Thyroid gland (tissue), 4 donors: ENCODE results near the gene BMPR1B. TPM values are rescaled to one million over a fixed set of nuclear protein-coding genes. Genes with fewer than 3 reads are reported as not detected.

Experiments used
- DNase-seq, 2 donors: peaks; one replicate each; pipeline ENCODE4 v3.0.0-alpha.2; 2019
- H3K27ac ChIP-seq, 3 donors: fragments of 200-600 bp; sonication (generic); 1 replicate in 2 of 3; 2 replicates in 1 of 3; pipeline ENCODE4 v1.5.1; 2016 to 2019; ENCODE audit warnings: mild to moderate bottlenecking in 1 of 3, moderate library complexity in 1 of 3
- H3K27me3 ChIP-seq: fragments of 200-600 bp; sonication (generic); one replicate; pipeline ENCODE4 v1.5.1; 2019
- H3K36me3 ChIP-seq, 2 donors: fragments of 200-600 bp; sonication (generic); one replicate each; pipeline ENCODE4 v1.5.1; 2016 to 2019
- H3K4me1 ChIP-seq, 2 donors: fragments of 200-600 bp; sonication (generic); one replicate each; pipeline ENCODE4 v1.5.1; 2017 to 2019
- H3K4me3 ChIP-seq, 3 donors: fragments of 200-600 bp; sonication (generic); replicated peaks in 1 of 3; 1 replicate in 2 of 3; 2 replicates in 1 of 3; pipeline ENCODE4 v1.5.1; 2016; ENCODE audit warnings: mild to moderate bottlenecking in 1 of 3
- H3K9me3 ChIP-seq: fragments of 200-600 bp; sonication (generic); one replicate; pipeline ENCODE4 v1.5.1; 2017
- POLR2A ChIP-seq, 2 donors: fragments of 450-650 bp; IDR thresholded peaks; one replicate each; pipeline ENCODE4 v1.6.1; 2017; ENCODE audit warnings: antibody characterized with exemption in 2 of 2, mild to moderate bottlenecking in 2 of 2, moderate library complexity in 1 of 2
- WGBS, 2 donors: methylation state at CpG; one replicate each; pipeline ENCODE4 v1.1.5; 2017; 5-methylcytosine and 5-hydroxymethylcytosine counted together
- intact Hi-C: fragments of 100-400 bp; cut with DNase I; formaldehyde crosslinking; loops from one replicate; pipeline ENCODE4 v1.15.1; 2023
- total RNA-seq, 4 donors: library from RNA; depleted of rRNA; stranded (reverse); fragments of >200 nt; gene quantifications; one replicate each; pipeline ENCODE4 v1.2.3, GENCODE V29; 2016
- TF ChIP-seq, protein P1 (sequence below), 6 experiments: fragments of 200-600 bp in 3 of 6; fragments of 450-650 bp in 3 of 6; sonication (generic) in 3 of 6; IDR thresholded peaks; one replicate each; pipeline ENCODE4 v1.5.1; 2016 to 2019; ENCODE audit warnings: antibody characterized with exemption in 6 of 6, mild to moderate bottlenecking in 2 of 6, inconsistent platforms in 1 of 6, moderate library complexity in 1 of 6

The BMPR1B gene
- total RNA-seq, 4 donors from 2014 or later, result 0.49 to 0.89 (median 0.76) TPM

DNA sequence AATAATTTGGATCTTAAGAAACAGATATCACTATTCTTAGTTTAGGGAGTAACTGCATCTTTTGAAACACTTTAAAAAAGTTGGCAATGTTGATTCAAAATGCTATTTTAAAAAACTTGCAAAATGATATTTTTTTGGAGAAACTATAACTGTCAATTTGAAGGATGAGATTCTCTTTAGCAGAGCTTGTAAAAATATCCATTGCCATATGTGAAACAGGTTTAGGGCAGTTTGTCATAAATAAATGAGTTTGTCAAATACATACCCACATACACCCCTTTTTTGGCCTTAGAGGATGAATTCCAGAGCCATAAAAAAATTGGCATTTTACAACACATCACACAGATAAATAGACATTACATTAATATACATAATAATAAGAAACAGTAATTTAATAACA lies 174.6 kb downstream of the BMPR1B start:
- TF ChIP-seq, protein P1, sequence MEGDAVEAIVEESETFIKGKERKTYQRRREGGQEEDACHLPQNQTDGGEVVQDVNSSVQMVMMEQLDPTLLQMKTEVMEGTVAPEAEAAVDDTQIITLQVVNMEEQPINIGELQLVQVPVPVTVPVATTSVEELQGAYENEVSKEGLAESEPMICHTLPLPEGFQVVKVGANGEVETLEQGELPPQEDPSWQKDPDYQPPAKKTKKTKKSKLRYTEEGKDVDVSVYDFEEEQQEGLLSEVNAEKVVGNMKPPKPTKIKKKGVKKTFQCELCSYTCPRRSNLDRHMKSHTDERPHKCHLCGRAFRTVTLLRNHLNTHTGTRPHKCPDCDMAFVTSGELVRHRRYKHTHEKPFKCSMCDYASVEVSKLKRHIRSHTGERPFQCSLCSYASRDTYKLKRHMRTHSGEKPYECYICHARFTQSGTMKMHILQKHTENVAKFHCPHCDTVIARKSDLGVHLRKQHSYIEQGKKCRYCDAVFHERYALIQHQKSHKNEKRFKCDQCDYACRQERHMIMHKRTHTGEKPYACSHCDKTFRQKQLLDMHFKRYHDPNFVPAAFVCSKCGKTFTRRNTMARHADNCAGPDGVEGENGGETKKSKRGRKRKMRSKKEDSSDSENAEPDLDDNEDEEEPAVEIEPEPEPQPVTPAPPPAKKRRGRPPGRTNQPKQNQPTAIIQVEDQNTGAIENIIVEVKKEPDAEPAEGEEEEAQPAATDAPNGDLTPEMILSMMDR (IDR thresholded peaks at IDR 0.05), result no peak
- no peak for TF ChIP-seq POLR2A (IDR thresholded peaks at IDR 0.05)
- no peaks in the 10 kb centered on the region for H3K4me1 ChIP-seq
- H3K4me3 ChIP-seq, result no peak overlapping the region
- H3K27me3 ChIP-seq, result no peaks in the 10 kb centered on the region
- H3K36me3 ChIP-seq, result no peaks in the 10 kb centered on the region
- DNase-seq, result no peak
- intact Hi-C loops, result no loop called here
- H3K27ac ChIP-seq, result no peak overlapping the region
- H3K9me3 ChIP-seq, result no peaks in the 10 kb centered on the region

DNA sequence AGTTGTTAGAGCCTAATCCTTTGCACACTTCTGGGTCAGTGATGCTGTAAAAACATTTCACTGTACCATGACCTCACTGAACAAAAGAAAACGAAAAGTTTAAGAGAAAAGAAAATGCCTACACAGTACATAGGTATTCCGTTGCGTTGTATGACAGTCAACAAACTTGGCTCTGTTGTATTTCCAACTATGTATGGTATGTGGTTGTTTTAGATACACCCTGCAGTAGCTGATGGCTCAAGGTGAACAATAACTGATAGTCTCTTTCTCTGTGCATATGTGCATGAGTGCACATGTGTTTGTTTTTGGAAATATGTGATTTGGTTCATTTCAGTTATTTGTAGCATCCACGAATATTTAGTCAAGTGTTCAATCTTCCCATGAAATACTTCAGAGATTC lies 176.0 kb downstream of the BMPR1B start:
- DNase-seq, result no peak
- intact Hi-C loops, result no loop called here
- WGBS, 2 donors, result 43 to 50% methylated on average over 4 of the region's 4 CpGs
- Histone ChIP-seq H3K36me3 (no peaks in the 10 kb centered on the region), H3K4me3 (no peak overlapping the region), H3K9me3 (no peaks in the 10 kb centered on the region), H3K27me3 (no peaks in the 10 kb centered on the region), H3K4me1 (no peaks in the 10 kb centered on the region), H3K27ac (no peak overlapping the region)
- TF ChIP-seq POLR2A (IDR thresholded peaks at IDR 0.05), result no peak
- TF ChIP-seq, protein P1 (IDR thresholded peaks at IDR 0.05), result no peak

DNA sequence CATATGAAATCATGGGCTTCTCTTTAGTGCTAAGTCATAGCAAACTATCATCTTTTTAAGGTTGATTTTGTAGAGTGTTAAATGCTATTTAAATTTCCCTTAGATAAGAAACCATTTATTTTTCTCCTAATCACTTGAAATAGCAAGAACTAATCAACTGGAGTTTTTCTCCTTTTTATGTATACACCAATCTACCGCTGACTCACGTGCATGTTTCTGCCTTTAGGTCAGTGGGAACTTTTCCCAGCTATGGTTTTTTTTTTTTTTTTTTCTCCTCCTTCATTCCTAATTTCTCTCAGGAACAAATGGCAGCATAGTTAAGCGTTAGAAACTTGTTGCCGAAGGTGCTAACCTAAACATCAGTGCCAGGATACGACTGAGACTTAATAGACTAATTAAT lies 176.4 kb downstream of the BMPR1B start:
- no peaks in the 10 kb centered on the region for H3K36me3 ChIP-seq
- intact Hi-C loops, result no loop called here

DNA sequence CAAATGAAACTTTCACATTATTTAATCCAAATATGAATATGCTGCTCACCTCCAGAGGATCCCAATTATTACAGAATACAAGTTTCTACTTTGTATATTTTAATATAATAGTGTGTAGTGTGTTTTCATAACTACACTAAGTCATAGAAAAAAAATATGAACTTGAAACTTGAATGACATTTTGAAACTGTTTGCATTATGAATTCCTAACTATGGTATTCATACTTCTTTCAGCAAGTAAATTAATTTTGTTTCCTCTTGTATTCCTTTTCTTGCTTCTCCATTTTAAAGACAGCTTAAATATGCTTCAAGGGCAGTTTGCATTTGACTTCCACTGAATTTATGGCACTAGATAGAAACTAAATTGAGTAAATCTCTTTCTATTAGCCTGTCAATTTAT lies 177.1 kb downstream of the BMPR1B start:
- no peak overlapping the region for H3K27ac ChIP-seq
- no peaks in the 10 kb centered on the region for H3K36me3 ChIP-seq
- no peaks in the 10 kb centered on the region for H3K4me1 ChIP-seq
- no peaks in the 10 kb centered on the region for H3K9me3 ChIP-seq
- TF ChIP-seq, protein P1 (IDR thresholded peaks at IDR 0.05), result no peak
- TF ChIP-seq POLR2A (IDR thresholded peaks at IDR 0.05), result no peak
- no peak overlapping the region for H3K4me3 ChIP-seq
- intact Hi-C loops, result no loop called here
- no peak for DNase-seq
- H3K27me3 ChIP-seq, result no peaks in the 10 kb centered on the region

More for the DNA sequence above, 176.4 kb downstream of the BMPR1B start:
- no peak for DNase-seq
- Histone ChIP-seq H3K4me3 (no peak overlapping the region), H3K27ac (no peak overlapping the region), H3K27me3 (no peaks in the 10 kb centered on the region), H3K4me1 (no peaks in the 10 kb centered on the region), H3K9me3 (no peaks in the 10 kb centered on the region)
- no peak for TF ChIP-seq POLR2A (IDR thresholded peaks at IDR 0.05)
- TF ChIP-seq, protein P1 (IDR thresholded peaks at IDR 0.05), result no peak
- 64 to 86% methylated on average over 5 of the region's 5 CpGs for WGBS, 2 donors

DNA sequence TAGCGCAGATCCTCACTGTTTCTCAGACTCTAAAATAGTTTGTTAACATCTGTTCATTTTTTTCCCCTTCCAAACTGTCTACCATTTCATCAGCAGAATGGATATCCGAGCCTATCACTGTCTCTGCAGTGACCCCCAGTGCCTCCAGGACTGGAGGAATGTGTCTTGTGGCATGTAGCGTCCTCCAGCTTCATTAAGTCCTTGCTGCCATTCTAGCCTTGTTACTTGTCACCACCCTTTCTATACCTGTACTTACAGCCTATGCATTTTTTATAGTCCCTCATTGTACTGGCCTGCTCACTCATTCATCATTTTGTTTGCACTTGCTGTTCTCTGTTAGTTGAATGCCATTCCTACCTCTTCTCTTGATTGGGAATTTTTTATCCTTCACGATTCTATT lies 179.1 kb downstream of the BMPR1B start:
- TF ChIP-seq POLR2A (IDR thresholded peaks at IDR 0.05), result no peak
- TF ChIP-seq, protein P1 (IDR thresholded peaks at IDR 0.05), result no peak
- Histone ChIP-seq H3K36me3 (no peaks in the 10 kb centered on the region), H3K27ac (no peak overlapping the region), H3K27me3 (no peaks in the 10 kb centered on the region), H3K4me3 (no peak overlapping the region), H3K4me1 (no peaks in the 10 kb centered on the region), H3K9me3 (no peaks in the 10 kb centered on the region)
- intact Hi-C loops, result no loop called here
- no peak for DNase-seq
- WGBS, 2 donors, result 79 to 82% methylated on average over 4 of the region's 4 CpGs
